Adrenal gland (tissue), 12 donors: ENCODE results near the gene ROR1. TPM values are rescaled to one million over a fixed set of nuclear protein-coding genes. Genes with fewer than 3 reads are reported as not detected.
A peak's percentile ranks its signal among the peaks of the same experiment; 100 is the strongest.

Experiments used
- DNase-seq, 7 donors: peaks; one replicate each; pipeline ENCODE4 v3.0.0-alpha.2; 2019 to 2020
- H3K27ac ChIP-seq, 5 donors: fragments of 200-600 bp; sonication (generic) in 4 of 5; 1 replicate in 3 of 5; 2 replicates in 2 of 5; pipeline versions ENCODE4 v1.5.1 to v1.8.0; 2016 to 2020; ENCODE audit warnings: mild to moderate bottlenecking in 1 of 5
- H3K27me3 ChIP-seq: fragments of 200-600 bp; 2 replicates; pipeline ENCODE4 v1.8.0; 2021
- H3K36me3 ChIP-seq, 2 donors: fragments of 200-600 bp; replicated peaks in 1 of 2; 1 replicate in 1 of 2; 2 replicates in 1 of 2; pipeline versions ENCODE4 v1.5.1 to v1.8.0; 2018 to 2022
- H3K4me1 ChIP-seq, 2 donors: fragments of 200-600 bp; replicated peaks in 1 of 2; 1 replicate in 1 of 2; 2 replicates in 1 of 2; pipeline versions ENCODE4 v1.5.1 to v1.8.0; 2018 to 2021
- H3K4me3 ChIP-seq, 4 donors: fragments of 200-600 bp; sonication (generic) in 3 of 4; one replicate each; pipeline ENCODE4 v1.5.1; 2016 to 2018
- H3K9me3 ChIP-seq, 3 donors: fragments of 200-600 bp; sonication (generic) in 1 of 3; replicated peaks in 1 of 3; 1 replicate in 2 of 3; 2 replicates in 1 of 3; pipeline versions ENCODE4 v1.5.1 to v1.8.0; 2016 to 2021
- CTCF ChIP-seq, 6 experiments: fragments of 450-650 bp in 4 of 6; fragments of 200-600 bp in 2 of 6; sonication (generic) in 1 of 6; IDR thresholded peaks; 1 replicate in 5 of 6; 2 replicates in 1 of 6; pipeline versions ENCODE4 v1.5.1 to v1.8.0; 2016 to 2021; ENCODE audit warnings: antibody characterized with exemption in 6 of 6, mild to moderate bottlenecking in 2 of 6, moderate library complexity in 1 of 6
- POLR2A ChIP-seq, 2 donors: fragments of 450-650 bp; IDR thresholded peaks; one replicate each; pipeline ENCODE4 v1.6.1; 2017; ENCODE audit warnings: antibody characterized with exemption in 2 of 2, mild to moderate bottlenecking in 2 of 2, moderate library complexity in 1 of 2
- WGBS, 4 donors: extraction: QIAGEN DNeasy Blood & Tissue Kit in 2 of 4; methylation state at CpG; one replicate each; pipeline versions ENCODE4 v1.1.5 to v1.1.7; 2013 to 2017; 5-methylcytosine and 5-hydroxymethylcytosine counted together
- intact Hi-C, 2 donors: fragments of 100-400 bp; cut with DNase I; formaldehyde crosslinking; loops; one replicate each; pipeline versions ENCODE4 v1.14.1 to v1.15.0; 2022 to 2023
- polyA plus RNA-seq, 3 donors: library from polyadenylated mRNA; stranded (reverse); fragments of 200-250 nt in 2 of 3; fragments of 350-450 nt in 1 of 3; fragmentation: Illumina TruSeq in 1 of 3; extraction: RNeasy Lipid Tissue Mini Kit (QIAGEN cat#74804) in 1 of 3; gene quantifications; one replicate each; pipeline ENCODE4 v1.2.3, GENCODE V29; 2013 to 2014
- total RNA-seq, 9 donors: library from RNA; depleted of rRNA in 4 of 9; stranded (reverse); fragments of >200 nt in 4 of 9; fragments of 120-200 nt in 1 of 9; fragmentation: NEBNext Ultra II Directional in 1 of 9; extraction: Animal tissue kit (Norgen Biotek cat#: 25700) in 1 of 9; gene quantifications; one replicate each; pipeline versions ENCODE4 v1.1.0 to v1.2.4, GENCODE V29; 2013 to 2023
- donor health status: healthy with polysubstance abuse.
- donor health status: Bipolar disorder and iron deficiency.
- donor health status: DM: yes; HTN: yes; CAD: no.
- donor health status: DM: no; HTN: no; CAD: no.
- donor health status: DM: no; HTN: no; CAD: no.
- donor health status: DM: yes; HTN: yes; CAD: no.

Gene ROR1
- total and polyA plus RNA-seq, 12 donors = 0.54 to 4.6 (median 2.6) TPM

DNA sequence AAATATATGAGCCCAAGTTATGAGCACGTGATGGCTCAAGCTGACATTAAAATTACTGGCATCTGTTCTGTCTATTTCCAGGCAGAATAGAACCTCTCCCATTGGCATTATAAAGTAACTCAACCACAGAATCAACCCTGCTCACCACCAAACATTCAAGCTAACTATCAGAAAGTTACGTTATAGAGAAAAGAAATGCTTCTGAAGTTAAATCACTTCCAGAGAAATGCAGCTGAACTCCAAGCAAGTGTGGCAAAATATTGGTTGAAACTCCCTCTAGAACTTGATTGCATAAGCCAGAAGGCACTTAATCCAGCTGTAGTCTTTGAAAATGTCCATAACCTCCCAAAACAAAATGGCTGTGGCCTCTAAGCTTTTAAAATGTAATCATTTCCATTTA, 393.4 kb downstream of the ROR1 start:
- no peaks in the 10 kb centered on the region for H3K27me3 ChIP-seq
- no peaks in the 10 kb centered on the region for H3K36me3 ChIP-seq
- DNase-seq = no peak
- TF ChIP-seq CTCF (IDR thresholded peaks at IDR 0.05) (no peak), POLR2A (IDR thresholded peaks at IDR 0.05) (no peak)
- no peak overlapping the region for H3K27ac ChIP-seq
- 46 to 67% (median 65%) methylated on average over 2 of the region's 2 CpGs for WGBS, 4 donors
- no peak overlapping the region for H3K4me3 ChIP-seq
- no peaks in the 10 kb centered on the region for H3K9me3 ChIP-seq
- intact Hi-C loops = no loop called here
- peaks cover 0 to under 1% of the 10 kb centered on the region in 2 donors for H3K4me1 ChIP-seq

GRCh38 chr1:64171246-64171645, 397.4 kb downstream of the ROR1 start:
- no peak for TF ChIP-seq CTCF (IDR thresholded peaks at IDR 0.05)
- no peak for TF ChIP-seq POLR2A (IDR thresholded peaks at IDR 0.05)
- Histone ChIP-seq H3K9me3 (no peaks in the 10 kb centered on the region), H3K4me1 (peaks cover 0 to 15% of the 10 kb centered on the region in 2 donors), H3K4me3 (no peak overlapping the region), H3K27me3 (no peaks in the 10 kb centered on the region), H3K36me3 (no peaks in the 10 kb centered on the region), H3K27ac (peak overlapping the region in 1 of 5 donors; percentile 45)
- DNase-seq = no peak
- intact Hi-C loops = no loop called here
- WGBS, 4 donors = 84 to 100% (median 93%) methylated on average over 1 of the region's 1 CpG

DNA sequence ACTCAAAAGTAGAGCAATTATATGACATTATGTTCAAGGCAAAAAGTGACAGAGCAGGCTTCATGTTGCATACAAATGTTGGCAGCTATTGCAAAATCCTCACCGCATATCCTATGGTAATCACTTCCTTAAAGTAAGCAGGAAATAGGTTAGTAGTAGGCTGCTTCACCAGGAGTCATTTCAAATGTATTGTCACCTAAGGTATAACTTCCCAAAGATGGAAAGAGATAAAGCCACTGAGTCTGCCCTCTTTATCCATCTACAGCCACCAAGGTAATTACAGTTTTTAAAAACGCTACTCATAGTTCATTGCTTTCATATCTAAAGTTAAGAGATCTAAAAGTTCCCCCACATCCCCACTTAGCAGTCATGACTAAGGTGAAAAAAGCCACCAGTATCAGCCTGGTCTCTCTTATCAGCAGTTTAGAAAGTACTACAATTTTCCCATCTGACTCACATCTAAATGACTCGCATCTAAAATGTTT, 398.0 kb downstream of the ROR1 start:
- peaks cover 0 to 15% of the 10 kb centered on the region in 2 donors for H3K4me1 ChIP-seq
- intact Hi-C loops = no loop called here
- H3K9me3 ChIP-seq = no peaks in the 10 kb centered on the region
- no peak overlapping the region for H3K4me3 ChIP-seq
- DNase-seq = peak in 1 of 7 donors; percentile 24
- peak overlapping the region in 3 of 5 donors; percentile 29 to 54 (median 45) for H3K27ac ChIP-seq
- 19 to 31% (median 24%) methylated on average over 3 of the region's 3 CpGs for WGBS, 4 donors
- H3K36me3 ChIP-seq = no peaks in the 10 kb centered on the region
- H3K27me3 ChIP-seq = no peaks in the 10 kb centered on the region
- no peak for TF ChIP-seq CTCF (IDR thresholded peaks at IDR 0.05)
- no peak for TF ChIP-seq POLR2A (IDR thresholded peaks at IDR 0.05)

DNA sequence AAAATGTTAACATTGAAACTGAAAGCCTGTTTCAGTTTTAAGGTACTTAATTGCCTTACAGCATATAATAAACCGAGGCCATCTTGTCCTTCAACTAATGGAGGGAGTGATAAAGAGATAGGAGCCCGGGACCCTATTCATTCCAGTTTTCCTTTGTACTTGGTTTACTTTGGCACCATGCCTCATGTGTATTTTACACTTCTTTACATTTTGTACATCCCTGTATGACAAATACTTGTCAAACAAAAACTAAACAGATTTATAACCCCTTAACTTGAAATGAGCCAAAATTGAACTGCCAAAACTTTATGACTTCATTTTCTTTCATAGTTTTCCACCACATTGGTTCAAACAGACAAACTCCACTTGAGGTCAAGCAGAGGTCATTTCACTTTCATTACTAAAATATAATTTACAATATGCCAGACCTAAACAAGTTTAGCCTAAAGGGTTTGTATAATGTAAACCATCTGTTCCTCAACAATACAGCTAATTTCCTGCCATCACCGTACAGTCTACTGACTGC, 398.7 kb downstream of the ROR1 start:
- Histone ChIP-seq H3K27ac (peak overlapping the region in 2 of 5 donors; percentile 29 to 54), H3K4me1 (peaks cover 0 to 15% of the 10 kb centered on the region in 2 donors), H3K27me3 (no peaks in the 10 kb centered on the region), H3K36me3 (no peaks in the 10 kb centered on the region), H3K4me3 (no peak overlapping the region), H3K9me3 (no peaks in the 10 kb centered on the region)
- intact Hi-C loops = no loop called here
- 38 to 49% (median 40%) methylated on average over 3 of the region's 3 CpGs for WGBS, 4 donors
- DNase-seq = no peak
- TF ChIP-seq CTCF (IDR thresholded peaks at IDR 0.05) = no peak
- no peak for TF ChIP-seq POLR2A (IDR thresholded peaks at IDR 0.05)
